A549 (cell line): Measurements from ENCODE around the gene EPHB1. TPM values are rescaled to one million over a fixed set of nuclear protein-coding genes. Genes with fewer than 3 reads are reported as not detected.

Experiments
- ATAC-seq, 2 experiments: fragments of 200-7000 bp in 1 of 2; fragments of >200 bp in 1 of 2; cut with Nextera tagmentation in 1 of 2; cut with Tn5 transposase in 1 of 2; 3 replicates each; pipeline versions ENCODE4 v1.8.0 to v1.9.1; 2018 to 2020; ENCODE audit warnings: mild to moderate bottlenecking in 1 of 2, moderate library complexity in 1 of 2
- CTCF ChIA-PET: fragments of 300-600 bp; sonication (Branson Sonifier 250); formaldehyde crosslinking; extraction: SDS; loops from one replicate; lab custom pipeline; 2021; ENCODE audit warnings: antibody characterized with exemption, inconsistent platforms; lab: Yijun Ruan, JAX
- POLR2A ChIA-PET: fragments of 350-600 bp; formaldehyde crosslinking; extraction: SDS; loops from one replicate; lab custom pipeline; 2021; ENCODE audit warnings: antibody characterized with exemption, inconsistent platforms; lab: Yijun Ruan, JAX
- DNase-seq, 2 experiments: peaks; one replicate each; pipeline versions ENCODE4 v3.0.0 to v3.0.0-alpha.2; 2011 to 2016; ENCODE audit warnings: low read depth in 1 of 2, low spot score in 1 of 2
- FAIRE-seq: peaks from 2 replicates; lab custom pipeline; 2011; peaks lifted over from hg19 to GRCh38; lab: Jason Lieb, UNC
- H3K27ac ChIP-seq, 2 experiments: fragments of >200 bp; sonication (Bioruptor Twin); formaldehyde crosslinking; 3 replicates each; pipeline ENCODE4 v1.5.1; 2016 to 2017
- H3K4me1 ChIP-seq: fragments of >200 bp; sonication (Bioruptor Twin); formaldehyde crosslinking; 3 replicates; pipeline ENCODE4 v1.6.1; 2016
- H3K4me2 ChIP-seq: fragments of >200 bp; sonication (Bioruptor Twin); formaldehyde crosslinking; 3 replicates; pipeline ENCODE4 v1.6.1; 2016
- H3K4me3 ChIP-seq: fragments of >200 bp; sonication (Bioruptor Twin); formaldehyde crosslinking; 3 replicates; pipeline ENCODE4 v1.5.1; 2016
- H3K9me3 ChIP-seq: fragments of >200 bp; sonication (Bioruptor Twin); formaldehyde crosslinking; 3 replicates; pipeline ENCODE4 v1.6.1; 2016
- BHLHE40 ChIP-seq: IDR thresholded peaks from 2 replicates; pipeline ENCODE4 v1.6.1; 2012; ENCODE audit warnings: low read depth, low read length, inconsistent platforms
- CEBPB ChIP-seq, 2 experiments: fragments of >200 bp in 1 of 2; sonication (Bioruptor Twin) in 1 of 2; formaldehyde crosslinking in 1 of 2; IDR thresholded peaks; 2 replicates each; pipeline ENCODE4 v1.6.1; 2012 to 2016
- CHD4 ChIP-seq: fragments of 200-600 bp; sonication (generic); IDR thresholded peaks from 2 replicates; pipeline ENCODE4 v1.6.1; 2016; ENCODE audit warnings: antibody characterized with exemption, mild to moderate bottlenecking, borderline replicate concordance
- EHF ChIP-seq: fragments of 250-450 bp; sonication (Bioruptor Pico); IDR thresholded peaks from 2 replicates; pipeline ENCODE4 v1.5.0; 2020; ENCODE audit warnings: mild to moderate bottlenecking
- EHMT2 ChIP-seq: fragments of 200-600 bp; sonication (generic); IDR thresholded peaks from 2 replicates; pipeline ENCODE4 v1.6.1; 2016; ENCODE audit warnings: antibody characterized with exemption, low read depth, mild to moderate bottlenecking, moderate library complexity
- GATA3 ChIP-seq: IDR thresholded peaks from 2 replicates; pipeline ENCODE4 v1.6.1; 2012; ENCODE audit warnings: borderline replicate concordance
- HDAC2 ChIP-seq: fragments of 200-600 bp; sonication (generic); IDR thresholded peaks from 2 replicates; pipeline ENCODE4 v1.6.1; 2016
- HEYL ChIP-seq: fragments of 250-450 bp; sonication (Bioruptor Pico); IDR thresholded peaks from 2 replicates; pipeline ENCODE4 v1.8.0; 2021; ENCODE audit warnings: mild to moderate bottlenecking, moderate library complexity
- HOXB13 ChIP-seq: fragments of 250-450 bp; sonication (Bioruptor Pico); IDR thresholded peaks from 2 replicates; pipeline ENCODE4 v1.5.0; 2020; ENCODE audit warnings: low read depth, mild to moderate bottlenecking, moderate library complexity
- HOXB5 ChIP-seq: fragments of 250-450 bp; sonication (Bioruptor Pico); IDR thresholded peaks from 2 replicates; pipeline ENCODE4 v1.5.0; 2020; ENCODE audit warnings: mild to moderate bottlenecking, moderate library complexity
- JUN ChIP-seq, 2 experiments: fragments of >200 bp; sonication (Bioruptor Twin); formaldehyde crosslinking; IDR thresholded peaks; 2 replicates in 1 of 2; 3 replicates in 1 of 2; pipeline ENCODE4 v1.6.1; 2016 to 2017
- JUNB ChIP-seq: fragments of >200 bp; sonication (Bioruptor Twin); formaldehyde crosslinking; IDR thresholded peaks from 2 replicates; pipeline ENCODE4 v1.6.1; 2016
- KDM1A ChIP-seq: fragments of 200-600 bp; sonication (generic); IDR thresholded peaks from 2 replicates; pipeline ENCODE4 v1.6.1; 2016; ENCODE audit warnings: low read depth, mild to moderate bottlenecking
- PHF8 ChIP-seq: fragments of 200-600 bp; sonication (generic); IDR thresholded peaks from 2 replicates; pipeline ENCODE4 v1.6.1; 2016; ENCODE audit warnings: low read depth, mild to moderate bottlenecking, antibody characterized with exemption, moderate library complexity, borderline replicate concordance
- POLR2A ChIP-seq: IDR thresholded peaks from 2 replicates; pipeline ENCODE4 v1.6.1; 2012; ENCODE audit warnings: mild to moderate bottlenecking, low read length
- RARB ChIP-seq: fragments of 250-450 bp; sonication (Bioruptor Pico); IDR thresholded peaks from 2 replicates; pipeline ENCODE4 v1.8.0; 2021; ENCODE audit warnings: mild to moderate bottlenecking, moderate library complexity
- REST ChIP-seq: fragments of 200-600 bp; sonication (generic); IDR thresholded peaks from 2 replicates; pipeline ENCODE4 v1.6.1; 2016; ENCODE audit warnings: antibody characterized with exemption, mild to moderate bottlenecking, moderate library complexity
- ZSCAN20 ChIP-seq: fragments of 250-450 bp; sonication (Bioruptor Pico); IDR thresholded peaks from 2 replicates; pipeline ENCODE4 v1.8.0; 2022; ENCODE audit warnings: mild to moderate bottlenecking, moderate library complexity
- WGBS: methylation state at CpG from one replicate; pipeline ENCODE4 v1.1.6; 2017; ENCODE audit errors: missing lambda C conversion rate; 5-methylcytosine and 5-hydroxymethylcytosine counted together
- polyA plus RNA-seq, 4 experiments: library from polyadenylated mRNA; depleted of rRNA in 3 of 4; stranded (reverse); fragments of >200 nt; fragmentation: RNase III in 1 of 4; extraction: RNeasy Plus Mini Kit Qiagen cat#74134 plus additional on column Dnase treatment in 1 of 4; gene quantifications; 2 replicates in 3 of 4; 3 replicates in 1 of 4; pipeline ENCODE4 v1.2.3, GENCODE V29; 2011 to 2017
- TF ChIP-seq, protein P1 (sequence below): IDR thresholded peaks from 2 replicates; pipeline ENCODE4 v1.6.1; 2012; ENCODE audit warnings: low read depth, borderline replicate concordance

The EPHB1 gene
- polyA plus RNA-seq, 2 of the 4 experiments (the other 2 are of a cell fraction): 0.18 to 0.21 TPM

- Histone ChIP-seq H3K4me1 (no peaks in the 10 kb centered on the region), H3K4me2 (no peak overlapping the region)
- POLR2A ChIA-PET: no interaction called here
- no peak for FAIRE-seq
- TF ChIP-seq HEYL (CRISPR knock-in tag): no peak
- TF ChIP-seq, protein P1, sequence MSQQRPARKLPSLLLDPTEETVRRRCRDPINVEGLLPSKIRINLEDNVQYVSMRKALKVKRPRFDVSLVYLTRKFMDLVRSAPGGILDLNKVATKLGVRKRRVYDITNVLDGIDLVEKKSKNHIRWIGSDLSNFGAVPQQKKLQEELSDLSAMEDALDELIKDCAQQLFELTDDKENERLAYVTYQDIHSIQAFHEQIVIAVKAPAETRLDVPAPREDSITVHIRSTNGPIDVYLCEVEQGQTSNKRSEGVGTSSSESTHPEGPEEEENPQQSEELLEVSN: no peak
- TF ChIP-seq CEBPB (IDR thresholded peaks at IDR 0.05): no peak
- TF ChIP-seq EHF (CRISPR knock-in tag): no peak
- TF ChIP-seq BHLHE40: no peak
- no peak for TF ChIP-seq KDM1A
- TF ChIP-seq PHF8: no peak
- no peak for TF ChIP-seq JUNB
- no peak for TF ChIP-seq RARB (CRISPR knock-in tag)
- TF ChIP-seq, all 56 proteins: peak for 0
- Histone ChIP-seq H3K4me3 (no peak overlapping the region), H3K9me3 (no peaks in the 10 kb centered on the region), H3K27ac (no peak overlapping the region)
- DNase-seq: no peak
- CTCF ChIA-PET: no interaction called here
- 0% methylated on average over 1 of the region's 1 CpG for WGBS
- ATAC-seq: no peak
Measured at GRCh38 chr3:134899786-134900185, 104.7 kb downstream of the EPHB1 start.

DNA sequence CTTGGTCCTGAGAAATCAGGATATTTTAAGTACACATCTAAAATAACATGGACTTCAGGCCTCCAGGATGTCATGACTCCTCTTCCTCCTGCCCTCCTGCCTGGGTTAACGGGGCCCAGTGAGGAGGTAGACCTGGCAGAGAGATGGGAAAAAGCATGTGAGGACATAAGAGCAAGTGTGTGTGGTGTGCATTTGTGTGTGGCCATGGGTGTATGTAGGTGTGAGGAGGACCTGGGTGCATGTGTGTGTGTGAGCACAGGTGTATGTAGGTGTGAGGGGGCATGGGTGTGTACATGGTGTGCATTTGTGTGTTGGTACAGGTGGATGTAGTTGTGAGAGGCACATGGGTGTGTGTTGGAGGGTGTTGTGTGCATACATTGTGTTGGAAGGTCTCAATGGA, 105.4 kb downstream of the EPHB1 start:
- no peak overlapping the region for H3K4me3 ChIP-seq
- DNase-seq (no peak), FAIRE-seq (no peak), ATAC-seq (no peak)
- H3K27ac ChIP-seq: no peak overlapping the region
- 0% methylated on average over 1 of the region's 1 CpG for WGBS
- H3K4me1 ChIP-seq: no peaks in the 10 kb centered on the region
- TF ChIP-seq CHD4 (no peak), GATA3 (no peak), HEYL (CRISPR knock-in tag) (no peak), HOXB5 (CRISPR knock-in tag) (no peak), JUN (IDR thresholded peaks at IDR 0.05) (no peak), REST (no peak)
- TF ChIP-seq, all 56 proteins: peak for 0
- POLR2A ChIA-PET: no interaction called here
- CTCF ChIA-PET: no interaction called here
- H3K4me2 ChIP-seq: no peak overlapping the region
- H3K9me3 ChIP-seq: no peaks in the 10 kb centered on the region

GRCh38 chr3:134901461-134901860, 106.4 kb downstream of the EPHB1 start:
- CTCF ChIA-PET: no interaction called here
- H3K4me3 ChIP-seq: no peak overlapping the region
- POLR2A ChIA-PET: no interaction called here
- TF ChIP-seq POLR2A: no peak
- TF ChIP-seq HDAC2: no peak
- no peak for TF ChIP-seq HOXB13 (CRISPR knock-in tag)
- TF ChIP-seq ZSCAN20 (CRISPR knock-in tag): no peak
- TF ChIP-seq EHMT2: no peak
- no peak for TF ChIP-seq BHLHE40
- no peak for TF ChIP-seq RARB (CRISPR knock-in tag)
- TF ChIP-seq, all 56 proteins: peak for 0
- FAIRE-seq (no peak), ATAC-seq (no peak), DNase-seq (no peak)
- no peaks in the 10 kb centered on the region for H3K4me1 ChIP-seq
- no peak overlapping the region for H3K4me2 ChIP-seq
- H3K27ac ChIP-seq: no peak overlapping the region
- 30% methylated on average over 2 of the region's 2 CpGs for WGBS
- no peaks in the 10 kb centered on the region for H3K9me3 ChIP-seq
